K562 (cell line): ENCODE data around the gene EFHD2. TPM values are rescaled to one million over a fixed set of nuclear protein-coding genes. Genes with fewer than 3 reads are reported as not detected.

ENCODE experiments used
- ATF4 ChIP-seq: fragments of 450-650 bp; formaldehyde crosslinking; IDR thresholded peaks from 2 replicates; pipeline ENCODE4 v1.4.0; 2022; ENCODE audit warnings: mild to moderate bottlenecking, moderate library complexity
- BCLAF1 ChIP-seq, 2 experiments: fragments of 450-650 bp in 1 of 2; IDR thresholded peaks; 2 replicates each; pipeline ENCODE4 v1.6.1; 2011 to 2017; ENCODE audit warnings: low read depth in 2 of 2, antibody characterized with exemption in 1 of 2, borderline replicate concordance in 1 of 2, low read length in 1 of 2, mild to moderate bottlenecking in 1 of 2, mixed read lengths in 1 of 2; ENCODE audit not compliant: control insufficient read depth in 1 of 2
- CREB1 ChIP-seq, 2 experiments: sonication (generic) in 1 of 2; formaldehyde crosslinking in 1 of 2; IDR thresholded peaks; 2 replicates each; pipeline versions ENCODE4 v1.6.1 to v1.8.0; 2012 to 2022; ENCODE audit warnings: inconsistent platforms in 1 of 2, mild to moderate bottlenecking in 1 of 2, missing genetic modification reagents in 1 of 2, moderate library complexity in 1 of 2
- EZH2 ChIP-seq: IDR thresholded peaks from 2 replicates; pipeline ENCODE4 v1.6.1; 2012; ENCODE audit warnings: low read depth, mild to moderate bottlenecking, inconsistent platforms, low read length, borderline replicate concordance
- KHSRP ChIP-seq: fragments of 450-650 bp; IDR thresholded peaks from 2 replicates; pipeline ENCODE4 v1.6.1; 2017
- MECOM ChIP-seq: fragments of 250-450 bp; sonication (Bioruptor Pico); IDR thresholded peaks from 2 replicates; pipeline ENCODE4 v1.8.0; 2022; ENCODE audit warnings: inconsistent platforms
- PCBP1 ChIP-seq: fragments of 200-400 bp; formaldehyde crosslinking; IDR thresholded peaks from 2 replicates; pipeline ENCODE4 v1.6.1; 2018; ENCODE audit warnings: mild to moderate bottlenecking, low read depth, low read length; ENCODE audit not compliant: poor library complexity, severe bottlenecking
- PCBP2 ChIP-seq: fragments of 200-400 bp; formaldehyde crosslinking; IDR thresholded peaks from 2 replicates; pipeline ENCODE4 v1.6.1; 2018; ENCODE audit warnings: low read length, low read depth, mild to moderate bottlenecking, moderate library complexity; ENCODE audit not compliant: poor library complexity, severe bottlenecking
- RFX1 ChIP-seq: fragments of 450-650 bp; IDR thresholded peaks from 2 replicates; pipeline ENCODE4 v1.6.1; 2016; ENCODE audit warnings: mild to moderate bottlenecking, moderate library complexity
- TAF9B ChIP-seq: fragments of 450-650 bp; IDR thresholded peaks from 2 replicates; pipeline ENCODE4 v1.6.1; 2018; ENCODE audit warnings: mild to moderate bottlenecking; ENCODE audit not compliant: partially characterized antibody
- TEAD4 ChIP-seq, 2 experiments: sonication (generic) in 1 of 2; formaldehyde crosslinking in 1 of 2; IDR thresholded peaks; 2 replicates each; pipeline versions ENCODE4 v1.6.1 to v1.8.0; 2012 to 2022; ENCODE audit warnings: borderline replicate concordance in 1 of 2, inconsistent platforms in 1 of 2, low read length in 1 of 2, mild to moderate bottlenecking in 1 of 2, missing genetic modification reagents in 1 of 2
- THAP7 ChIP-seq: fragments of 250-450 bp; sonication (Bioruptor Pico); IDR thresholded peaks from 2 replicates; pipeline ENCODE4 v1.5.0; 2021
- TOE1 ChIP-seq, 2 experiments: fragments of 450-650 bp in 1 of 2; sonication (generic) in 1 of 2; formaldehyde crosslinking in 1 of 2; IDR thresholded peaks; 2 replicates each; pipeline versions ENCODE4 v1.7.1 to v1.8.0; 2016 to 2022; ENCODE audit warnings: borderline replicate concordance in 2 of 2, mild to moderate bottlenecking in 2 of 2, antibody characterized with exemption in 1 of 2, inconsistent platforms in 1 of 2, low read depth in 1 of 2, missing genetic modification reagents in 1 of 2, moderate library complexity in 1 of 2
- TRIM28 ChIP-seq: fragments of 450-650 bp; IDR thresholded peaks from 2 replicates; pipeline ENCODE4 v1.6.1; 2017
- XRCC4 ChIP-seq: IDR thresholded peaks from one replicate; pipeline ENCODE4 v1.6.1; 2011; ENCODE audit not compliant: insufficient read depth, insufficient read length; ENCODE audit errors: extremely low read depth
- ZBTB2 ChIP-seq: fragments of 450-650 bp; IDR thresholded peaks from 2 replicates; pipeline ENCODE4 v1.6.1; 2016; ENCODE audit warnings: antibody characterized with exemption
- ZBTB43 ChIP-seq: sonication (generic); formaldehyde crosslinking; IDR thresholded peaks from 2 replicates; pipeline ENCODE4 v1.8.0; 2023; ENCODE audit warnings: mild to moderate bottlenecking, missing genetic modification reagents
- ZFX ChIP-seq: sonication (generic); formaldehyde crosslinking; IDR thresholded peaks from 2 replicates; pipeline ENCODE4 v1.8.0; 2022; ENCODE audit warnings: mild to moderate bottlenecking, missing genetic modification reagents, moderate library complexity
- ZSCAN32 ChIP-seq: fragments of 450-650 bp; formaldehyde crosslinking; IDR thresholded peaks from 2 replicates; pipeline ENCODE4 v1.4.0; 2020; ENCODE audit warnings: mild to moderate bottlenecking, moderate library complexity
- polyA plus RNA-seq, 8 experiments: library from polyadenylated mRNA; depleted of rRNA in 4 of 8; stranded (reverse) in 5 of 8; unstranded in 3 of 8; fragments of >200 nt; fragmentation: Nextera tagmentation in 2 of 8; fragmentation: Illumina TruSeq in 1 of 8; extraction: Ambion mirVana in 2 of 8; extraction: Trizol in 1 of 8; gene quantifications; 2 replicates each; pipeline versions ENCODE4 v1.2.1 to v1.2.3, GENCODE V29; 2011 to 2014; ENCODE audit warnings: inconsistent platforms in 1 of 8, missing spikeins in 1 of 8
- total RNA-seq, 7 experiments: library from RNA; depleted of rRNA in 6 of 7; stranded (reverse); fragments of >200 nt in 6 of 7; fragmentation: Illumina TruSeq in 2 of 7; extraction: Trizol in 2 of 7; gene quantifications; 2 replicates each; pipeline versions ENCODE4 v1.2.1 to v1.2.3, GENCODE V29; 2011 to 2021; ENCODE audit warnings: low replicate concordance in 1 of 7

EFHD2 gene
- total and polyA plus RNA-seq, 9 of the 15 experiments (the other 6 are each of a cell fraction or from before 2014, with no cell fraction given): 1.7 to 73.5 (median 25.2) TPM

GRCh38 chr1:15475752-15476314 is 66.1 kb downstream of the EFHD2 start, which contains the start of gene CELA2B (continued):
- TF ChIP-seq ZFX (peak; percentile 45), TOE1 (IDR thresholded peaks at IDR 0.05; ENCODE audit: borderline replicate concordance) (no peak), TOE1 (CRISPR knock-in tag; IDR thresholded peaks at IDR 0.05; ENCODE audit: borderline replicate concordance, low read depth) (no peak), PCBP1 (no peak), TRIM28 (no peak), PCBP2 (no peak), BCLAF1 (IDR thresholded peaks at IDR 0.05; ENCODE audit: borderline replicate concordance in 1 of 2, control insufficient read depth in 1 of 2, low read depth in 2 of 2, low read length in 1 of 2) (no peak), ZBTB43 (CRISPR knock-in tag) (no peak), MECOM (CRISPR knock-in tag) (no peak), THAP7 (CRISPR knock-in tag) (no peak), EZH2 (no peak), TAF9B (no peak), XRCC4 (no peak), ATF4 (CRISPR knock-in tag) (no peak), CREB1 (IDR thresholded peaks at IDR 0.05) (no peak), CREB1 (CRISPR knock-in tag; IDR thresholded peaks at IDR 0.05) (no peak), ZSCAN32 (no peak), RFX1 (no peak), ZBTB2 (no peak), TEAD4 (IDR thresholded peaks at IDR 0.05; ENCODE audit: low read length) (peak; percentile 47; the same call in 1 of the 2 replicates), TEAD4 (CRISPR knock-in tag; IDR thresholded peaks at IDR 0.05; ENCODE audit: borderline replicate concordance) (no peak), KHSRP (0 out of 2 replicates have a peak, but pooled peaks have one; percentile 19)
